HCT116 (cell line): ENCODE data around the gene RNF180. TPM values are rescaled to one million over a fixed set of nuclear protein-coding genes. Genes with fewer than 3 reads are reported as not detected.

ENCODE experiments used
- ATAC-seq: fragments of 200-7000 bp; cut with Tn5 transposase; 2 replicates; pipeline ENCODE4 v1.9.1; 2020; ENCODE audit warnings: mild to moderate bottlenecking, moderate library complexity
- BruUV-seq: library from RNA; stranded (reverse); fragments of 400-500 nt; replicated peaks from 2 replicates; lab custom pipeline; 2021; lab: Mats Ljungman, UMichigan
- CTCF ChIA-PET: fragments of 300-600 bp; sonication (Branson Sonifier 250); formaldehyde crosslinking; loops from one replicate; lab custom pipeline; 2021; ENCODE audit warnings: antibody characterized with exemption; lab: Charles Lee
- POLR2A ChIA-PET: fragments of 300-600, 350-600 bp; sonication (Branson Sonifier 250); formaldehyde crosslinking; loops from one replicate; lab custom pipeline; 2021; ENCODE audit warnings: antibody characterized with exemption; lab: Charles Lee
- RAD21 ChIA-PET, 2 experiments: fragments of 300-600 bp; sonication (Branson Sonifier 250); formaldehyde crosslinking; loops; one replicate each; lab custom pipeline; 2023; ENCODE audit warnings: low total read pairs in 2 of 2; ENCODE audit not compliant: uncharacterized antibody in 2 of 2, unreplicated experiment in 2 of 2, low non-redundant PET in 1 of 2; lab: Charles Lee
- DNase-seq: peaks from one replicate; pipeline ENCODE4 v3.0.0-alpha.2; 2010; ENCODE audit warnings: low read depth, low spot score
- H2AFZ ChIP-seq: fragments of 200-600 bp; shearing (Covaris generic), sonication (generic); 2 replicates; pipeline ENCODE4 v1.6.1; 2017; ENCODE audit warnings: low read depth, mixed run types, mixed read lengths, antibody characterized with exemption, low read length; ENCODE audit not compliant: poor library complexity, severe bottlenecking
- H3K27ac ChIP-seq: 2 replicates; pipeline ENCODE4 v1.5.1; 2012; ENCODE audit warnings: low read depth, low read length
- H3K27me3 ChIP-seq: fragments of 200-600 bp; sonication (generic); 2 replicates; pipeline ENCODE4 v1.6.1; 2016; ENCODE audit warnings: mixed run types, low read length, mixed read lengths; ENCODE audit not compliant: insufficient read depth
- H3K36me3 ChIP-seq, 2 experiments: fragments of 200-500 bp in 1 of 2; fragments of 200-600 bp in 1 of 2; sonication (Bioruptor generic) in 1 of 2; sonication (generic) in 1 of 2; 2 replicates each; pipeline versions ENCODE4 v1.5.1 to v1.6.1; 2014 to 2016; ENCODE audit warnings: low read length in 2 of 2, inconsistent platforms in 1 of 2, mixed read lengths in 1 of 2, mixed run types in 1 of 2; ENCODE audit not compliant: insufficient read depth in 2 of 2, control insufficient read depth in 1 of 2
- H3K4me1 ChIP-seq, 2 experiments: fragments of 200-600 bp in 1 of 2; sonication (generic) in 1 of 2; 2 replicates each; pipeline versions ENCODE4 v1.5.1 to v1.6.1; 2012 to 2017; ENCODE audit warnings: low read length in 2 of 2, inconsistent platforms in 1 of 2, mild to moderate bottlenecking in 1 of 2, mixed read lengths in 1 of 2, mixed run types in 1 of 2, moderate library complexity in 1 of 2; ENCODE audit not compliant: insufficient read depth in 2 of 2, control insufficient read depth in 1 of 2
- H3K4me2 ChIP-seq: fragments of 200-600 bp; sonication (generic); 2 replicates; pipeline ENCODE4 v1.6.1; 2017; ENCODE audit warnings: mixed run types, low read length, mixed read lengths
- H3K4me3 ChIP-seq, 2 experiments: fragments of 200-600 bp in 1 of 2; sonication (generic) in 1 of 2; replicated peaks in 1 of 2; 2 replicates each; pipeline ENCODE4 v1.5.1; 2011 to 2016; ENCODE audit warnings: low read length in 2 of 2, control low read depth in 1 of 2, low read depth in 1 of 2, mild to moderate bottlenecking in 1 of 2, mixed read lengths in 1 of 2, mixed run types in 1 of 2
- H3K79me2 ChIP-seq: fragments of 200-600 bp; sonication (generic); 2 replicates; pipeline ENCODE4 v1.6.1; 2017; ENCODE audit warnings: mild to moderate bottlenecking, mixed run types, low read length, moderate library complexity, mixed read lengths; ENCODE audit not compliant: insufficient read depth
- H3K9ac ChIP-seq: fragments of 200-600 bp; sonication (generic); 2 replicates; pipeline ENCODE4 v1.6.1; 2016; ENCODE audit warnings: low read length, mixed read lengths
- H3K9me2 ChIP-seq: fragments of 200-600 bp; sonication (generic), shearing (Covaris generic); 2 replicates; pipeline ENCODE4 v1.6.1; 2017; ENCODE audit warnings: mixed run types, mild to moderate bottlenecking, moderate library complexity; ENCODE audit not compliant: insufficient read depth
- H3K9me3 ChIP-seq, 2 experiments: fragments of 200-500 bp in 1 of 2; fragments of 200-600 bp in 1 of 2; sonication (Bioruptor generic) in 1 of 2; sonication (generic) in 1 of 2; 2 replicates each; pipeline ENCODE4 v1.6.1; 2014 to 2017; ENCODE audit warnings: low read length in 2 of 2, mixed read lengths in 2 of 2, inconsistent platforms in 1 of 2, low read depth in 1 of 2, mild to moderate bottlenecking in 1 of 2, mixed run types in 1 of 2, moderate library complexity in 1 of 2; ENCODE audit not compliant: control insufficient read depth in 1 of 2, insufficient read depth in 1 of 2
- H4K20me1 ChIP-seq: fragments of 200-600 bp; sonication (generic), shearing (Covaris generic); 2 replicates; pipeline ENCODE4 v1.6.1; 2017; ENCODE audit warnings: mixed run types, mild to moderate bottlenecking, moderate library complexity; ENCODE audit not compliant: insufficient read depth
- ATF3 ChIP-seq: IDR thresholded peaks from 2 replicates; pipeline ENCODE4 v1.6.1; 2012
- CBX3 ChIP-seq: IDR thresholded peaks from 2 replicates; pipeline ENCODE4 v1.6.1; 2012; ENCODE audit warnings: low read depth
- EGR1 ChIP-seq: IDR thresholded peaks from 2 replicates; pipeline ENCODE4 v1.6.1; 2012; ENCODE audit warnings: low read depth
- ELF1 ChIP-seq: IDR thresholded peaks from 2 replicates; pipeline ENCODE4 v1.6.1; 2012; ENCODE audit warnings: low read depth, borderline replicate concordance
- EZH2phosphoT487 ChIP-seq: fragments of 200-600 bp; IDR thresholded peaks from 2 replicates; pipeline ENCODE4 v1.6.1; 2018; ENCODE audit warnings: antibody characterized with exemption, borderline replicate concordance
- MAX ChIP-seq: IDR thresholded peaks from 2 replicates; pipeline ENCODE4 v1.6.1; 2012
- POLR2AphosphoS5 ChIP-seq: IDR thresholded peaks from 2 replicates; pipeline ENCODE4 v1.6.1; 2011; ENCODE audit warnings: mild to moderate bottlenecking, low read depth, low read length, moderate library complexity
- RAD21 ChIP-seq: IDR thresholded peaks from 2 replicates; pipeline ENCODE4 v1.6.1; 2012; ENCODE audit warnings: low read depth, mild to moderate bottlenecking
- REST ChIP-seq: IDR thresholded peaks from 2 replicates; pipeline ENCODE4 v1.6.1; 2012; ENCODE audit warnings: low read depth
- TCF7L2 ChIP-seq: IDR thresholded peaks from 2 replicates; pipeline ENCODE4 v1.7.0; 2011; ENCODE audit warnings: borderline replicate concordance, inconsistent platforms; ENCODE audit not compliant: insufficient read depth, insufficient read length; ENCODE audit errors: extremely low read depth
- ZBTB33 ChIP-seq: IDR thresholded peaks from 2 replicates; pipeline ENCODE4 v1.6.1; 2011; ENCODE audit warnings: mild to moderate bottlenecking, low read length, moderate library complexity; ENCODE audit not compliant: insufficient replicate concordance; ENCODE audit errors: extremely low read depth
- ZFX ChIP-seq: fragments of 450-650 bp; IDR thresholded peaks from 2 replicates; pipeline ENCODE4 v1.6.1; 2017
- intact Hi-C: fragments of 100-400 bp; cut with micrococcal nuclease; formaldehyde crosslinking; loops from 2 replicates; pipeline ENCODE4 v1.10.0; 2022
- total RNA-seq: library from RNA; stranded (reverse); gene quantifications from one replicate; pipeline ENCODE4 v1.2.1, GENCODE V29; 2021; ENCODE audit not compliant: unreplicated experiment

RNF180 gene
- total RNA-seq, 1 experiment from 2014 or later = not detected

GRCh38 chr5:64312491-64312890, 146.8 kb downstream of the RNF180 start:
- intact Hi-C loops = no loop called here
- CTCF ChIA-PET = no interaction called here
- BruUV-seq = no TSS peak

GRCh38 chr5:64315778-64316177, 150.1 kb downstream of the RNF180 start:
- no TSS peak for BruUV-seq
- intact Hi-C loops = no loop called here
- TF ChIP-seq ZBTB33 (no peak), EGR1 (no peak), REST (no peak), ATF3 (no peak), MAX (no peak), TCF7L2 (no peak), RAD21 (no peak), ELF1 (no peak), EZH2phosphoT487 (no peak), CBX3 (no peak)

More at GRCh38 chr5:64312491-64312890, 146.8 kb downstream of the RNF180 start:
- no peak overlapping the region for H3K4me3 ChIP-seq
- no peaks in the 10 kb centered on the region for H3K4me1 ChIP-seq
- no peak overlapping the region for H3K4me2 ChIP-seq
- H3K79me2 ChIP-seq = no peaks in the 10 kb centered on the region
- H2AFZ ChIP-seq = no peak overlapping the region
- no peaks in the 10 kb centered on the region for H3K9me2 ChIP-seq
- H4K20me1 ChIP-seq = no peaks in the 10 kb centered on the region
- no peak overlapping the region for H3K9ac ChIP-seq
- ATAC-seq = no peak
- no peaks in the 10 kb centered on the region for H3K9me3 ChIP-seq
- no peaks in the 10 kb centered on the region for H3K27me3 ChIP-seq
- H3K27ac ChIP-seq = no peak overlapping the region
- no peak for DNase-seq
- no peaks in the 10 kb centered on the region for H3K36me3 ChIP-seq
- TF ChIP-seq POLR2AphosphoS5 (no peak), ZFX (no peak)
- POLR2A ChIA-PET = no interaction called here
- RAD21 ChIA-PET = no interaction called here

More at GRCh38 chr5:64315778-64316177, 150.1 kb downstream of the RNF180 start:
- DNase-seq = no peak
- H3K27ac ChIP-seq = no peak overlapping the region
- H3K9ac ChIP-seq = no peak overlapping the region
- H3K36me3 ChIP-seq = no peaks in the 10 kb centered on the region
- POLR2A ChIA-PET = no interaction called here
- RAD21 ChIA-PET = no interaction called here
- ATAC-seq = no peak
- peaks cover 0 to 5% of the 10 kb centered on the region in 2 experiments; a peak in 1 of 4 replicates for H3K9me3 ChIP-seq
- H2AFZ ChIP-seq = no peak overlapping the region
- no peaks in the 10 kb centered on the region for H4K20me1 ChIP-seq
- no peaks in the 10 kb centered on the region for H3K9me2 ChIP-seq
- CTCF ChIA-PET = no interaction called here
- H3K4me3 ChIP-seq = no peak overlapping the region
- H3K4me1 ChIP-seq = no peaks in the 10 kb centered on the region
- H3K27me3 ChIP-seq = no peaks in the 10 kb centered on the region
- no peak overlapping the region for H3K4me2 ChIP-seq
- no peaks in the 10 kb centered on the region for H3K79me2 ChIP-seq
